ENCODE measurements around the gene NXNL1. TPM values are rescaled to one million over a fixed set of nuclear protein-coding genes. Genes with fewer than 3 reads are reported as not detected.

Gene NXNL1
- total RNA-seq, 1 experiment from 2014 or later = not detected

DNA sequence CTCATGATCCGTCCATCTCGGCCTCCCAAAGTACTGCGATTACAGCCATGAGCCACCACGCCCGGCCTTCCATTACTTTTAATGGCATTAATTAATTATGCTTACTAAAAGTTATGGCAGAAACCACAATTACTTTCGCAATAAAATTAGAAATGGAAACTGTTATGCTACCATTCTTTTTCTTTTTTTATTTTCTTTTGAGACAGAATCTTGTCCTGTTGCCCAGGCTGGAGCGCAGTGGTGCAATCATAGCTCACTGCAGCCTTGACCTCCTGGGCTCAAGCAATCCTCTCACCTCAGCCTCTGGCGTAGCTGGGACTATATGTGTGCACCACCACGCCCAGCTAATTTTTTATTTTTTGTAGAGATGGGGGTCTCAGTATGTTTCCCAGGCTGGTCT, 50.7 kb downstream of the NXNL1 start:
- H3K4me1 ChIP-seq (ENCODE audit: control insufficient read depth in 1 of 2, insufficient read depth in 2 of 2, low read length in 2 of 2) = peaks cover 4 to 25% of the 10 kb centered on the region in 2 experiments; a peak in 3 of 4 replicates
- no peaks in the 10 kb centered on the region for H4K20me1 ChIP-seq (ENCODE audit: insufficient read depth)
- ATAC-seq (no peak), DNase-seq (ENCODE audit: low read depth, low spot score) (no peak)
- H3K9ac ChIP-seq (ENCODE audit: low read length) = no peak overlapping the region
- no peak overlapping the region for H3K27ac ChIP-seq (ENCODE audit: low read depth, low read length)
- CTCF ChIA-PET = no interaction called here
- H3K4me3 ChIP-seq (replicated peaks in 1 of 2; ENCODE audit: low read depth in 1 of 2, low read length in 2 of 2) = no peak overlapping the region
- intact Hi-C loops (cut with micrococcal nuclease) = no loop called here
- no peak for TF ChIP-seq YY1 (IDR thresholded peaks at IDR 0.05; ENCODE audit: extremely low read depth, insufficient replicate concordance, low read depth, low read length)
- TF ChIP-seq CBX3 (IDR thresholded peaks at IDR 0.05; ENCODE audit: low read depth) = no peak
- TF ChIP-seq POLR2A (IDR thresholded peaks at IDR 0.05; ENCODE audit: borderline replicate concordance, extremely low read depth, insufficient read depth, insufficient read length) = no peak
- no peak for TF ChIP-seq POLR2AphosphoS5 (IDR thresholded peaks at IDR 0.05; ENCODE audit: low read depth, low read length)
- no peak for TF ChIP-seq EZH2 (IDR thresholded peaks at IDR 0.05)
- no peak for TF ChIP-seq SRF (IDR thresholded peaks at IDR 0.05; ENCODE audit: low read depth)
- no peak overlapping the region for H2AFZ ChIP-seq (ENCODE audit: low read depth, low read length, poor library complexity, severe bottlenecking)
- no peak overlapping the region for H3K4me2 ChIP-seq (ENCODE audit: low read length)
- POLR2A ChIA-PET = interaction anchor here (0.7 to 1.3 kb wide), 3 partner anchors 9 to 522 kb away, joined by 3 to 4 read pairs (median 4); partner anchors contain the start of gene MVB12A
- H3K9me3 ChIP-seq (ENCODE audit: control insufficient read depth in 1 of 2, insufficient read depth in 1 of 2, low read depth in 1 of 2, low read length in 2 of 2) = no peaks in the 10 kb centered on the region
- no peaks in the 10 kb centered on the region for H3K36me3 ChIP-seq (ENCODE audit: control insufficient read depth in 1 of 2, insufficient read depth in 2 of 2, low read length in 2 of 2)
- H3K27me3 ChIP-seq (ENCODE audit: insufficient read depth, low read length) = no peaks in the 10 kb centered on the region
- no TSS peak for BruUV-seq (replicated peaks)
- RAD21 ChIA-PET (ENCODE audit: low non-redundant PET in 1 of 2, low total read pairs in 2 of 2, uncharacterized antibody in 2 of 2, unreplicated experiment in 2 of 2) = no interaction called here
- no peaks in the 10 kb centered on the region for H3K9me2 ChIP-seq (ENCODE audit: insufficient read depth)
- H3K79me2 ChIP-seq (ENCODE audit: insufficient read depth, low read length) = no peaks in the 10 kb centered on the region

DNA sequence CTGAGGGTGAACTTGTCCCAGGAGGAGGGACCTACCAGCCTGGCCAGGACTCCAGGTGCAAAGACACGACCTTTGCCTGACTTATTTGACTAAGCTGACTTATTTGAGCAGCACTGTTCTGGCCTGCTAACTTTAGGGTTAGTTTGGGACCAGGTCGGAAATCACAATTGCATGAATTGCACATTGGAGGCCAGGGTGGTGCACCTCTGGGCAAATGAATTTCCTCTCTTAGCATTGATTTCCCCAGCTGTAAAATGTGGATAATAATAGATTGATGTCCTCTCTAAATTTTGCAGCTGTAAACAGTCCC, 53.9 kb downstream of the NXNL1 start:
- POLR2A ChIA-PET = interaction anchor here (1.1 to 2.8 kb wide), 2 partner anchors 13 to 453 kb away, joined by 3 to 21 read pairs; partner anchors contain the start of genes MVB12A and RPL18A
- intact Hi-C loops (cut with micrococcal nuclease) = no loop called here

More for the DNA sequence above, 53.9 kb downstream of the NXNL1 start:
- ChIA-PET RAD21 (ENCODE audit: low non-redundant PET in 1 of 2, low total read pairs in 2 of 2, uncharacterized antibody in 2 of 2, unreplicated experiment in 2 of 2) (no interaction called here), CTCF (interaction anchor here (0.6 kb wide), 1 partner anchor 19 kb away, joined by 3 read pairs; no protein-coding TSS in a partner anchor)
- no peaks in the 10 kb centered on the region for H3K27me3 ChIP-seq (ENCODE audit: insufficient read depth, low read length)
- ATAC-seq (no peak), DNase-seq (ENCODE audit: low read depth, low spot score) (no peak)
- no peaks in the 10 kb centered on the region for H3K79me2 ChIP-seq (ENCODE audit: insufficient read depth, low read length)
- no peak overlapping the region for H3K4me3 ChIP-seq (replicated peaks in 1 of 2; ENCODE audit: low read depth in 1 of 2, low read length in 2 of 2)
- no TSS peak for BruUV-seq (replicated peaks)
- H3K9me2 ChIP-seq (ENCODE audit: insufficient read depth) = no peaks in the 10 kb centered on the region
- no peaks in the 10 kb centered on the region for H3K9me3 ChIP-seq (ENCODE audit: control insufficient read depth in 1 of 2, insufficient read depth in 1 of 2, low read depth in 1 of 2, low read length in 2 of 2)
- H3K9ac ChIP-seq (ENCODE audit: low read length) = no peak overlapping the region
- TF ChIP-seq ZNF274 (IDR thresholded peaks at IDR 0.05; ENCODE audit: low read depth, low read length) = no peak
- TF ChIP-seq, protein P1, sequence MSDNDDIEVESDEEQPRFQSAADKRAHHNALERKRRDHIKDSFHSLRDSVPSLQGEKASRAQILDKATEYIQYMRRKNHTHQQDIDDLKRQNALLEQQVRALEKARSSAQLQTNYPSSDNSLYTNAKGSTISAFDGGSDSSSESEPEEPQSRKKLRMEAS (IDR thresholded peaks at IDR 0.05) = no peak
- TF ChIP-seq ELF1 (IDR thresholded peaks at IDR 0.05; ENCODE audit: borderline replicate concordance, low read depth) = no peak
- no peak for TF ChIP-seq EGR1 (IDR thresholded peaks at IDR 0.05; ENCODE audit: low read depth)
- no peak for TF ChIP-seq POLR2AphosphoS5 (IDR thresholded peaks at IDR 0.05; ENCODE audit: low read depth, low read length)
- TF ChIP-seq, protein P2, sequence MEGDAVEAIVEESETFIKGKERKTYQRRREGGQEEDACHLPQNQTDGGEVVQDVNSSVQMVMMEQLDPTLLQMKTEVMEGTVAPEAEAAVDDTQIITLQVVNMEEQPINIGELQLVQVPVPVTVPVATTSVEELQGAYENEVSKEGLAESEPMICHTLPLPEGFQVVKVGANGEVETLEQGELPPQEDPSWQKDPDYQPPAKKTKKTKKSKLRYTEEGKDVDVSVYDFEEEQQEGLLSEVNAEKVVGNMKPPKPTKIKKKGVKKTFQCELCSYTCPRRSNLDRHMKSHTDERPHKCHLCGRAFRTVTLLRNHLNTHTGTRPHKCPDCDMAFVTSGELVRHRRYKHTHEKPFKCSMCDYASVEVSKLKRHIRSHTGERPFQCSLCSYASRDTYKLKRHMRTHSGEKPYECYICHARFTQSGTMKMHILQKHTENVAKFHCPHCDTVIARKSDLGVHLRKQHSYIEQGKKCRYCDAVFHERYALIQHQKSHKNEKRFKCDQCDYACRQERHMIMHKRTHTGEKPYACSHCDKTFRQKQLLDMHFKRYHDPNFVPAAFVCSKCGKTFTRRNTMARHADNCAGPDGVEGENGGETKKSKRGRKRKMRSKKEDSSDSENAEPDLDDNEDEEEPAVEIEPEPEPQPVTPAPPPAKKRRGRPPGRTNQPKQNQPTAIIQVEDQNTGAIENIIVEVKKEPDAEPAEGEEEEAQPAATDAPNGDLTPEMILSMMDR (IDR thresholded peaks at IDR 0.05 in 2 of 3, conservative IDR thresholded peaks at IDR 0.05 in 1 of 3; ENCODE audit: borderline replicate concordance in 1 of 3, insufficient read depth in 1 of 3, low read depth in 2 of 3, low read length in 2 of 3) = no peak
- no peak for TF ChIP-seq YY1 (IDR thresholded peaks at IDR 0.05; ENCODE audit: extremely low read depth, insufficient replicate concordance, low read depth, low read length)
- TF ChIP-seq, protein P3, sequence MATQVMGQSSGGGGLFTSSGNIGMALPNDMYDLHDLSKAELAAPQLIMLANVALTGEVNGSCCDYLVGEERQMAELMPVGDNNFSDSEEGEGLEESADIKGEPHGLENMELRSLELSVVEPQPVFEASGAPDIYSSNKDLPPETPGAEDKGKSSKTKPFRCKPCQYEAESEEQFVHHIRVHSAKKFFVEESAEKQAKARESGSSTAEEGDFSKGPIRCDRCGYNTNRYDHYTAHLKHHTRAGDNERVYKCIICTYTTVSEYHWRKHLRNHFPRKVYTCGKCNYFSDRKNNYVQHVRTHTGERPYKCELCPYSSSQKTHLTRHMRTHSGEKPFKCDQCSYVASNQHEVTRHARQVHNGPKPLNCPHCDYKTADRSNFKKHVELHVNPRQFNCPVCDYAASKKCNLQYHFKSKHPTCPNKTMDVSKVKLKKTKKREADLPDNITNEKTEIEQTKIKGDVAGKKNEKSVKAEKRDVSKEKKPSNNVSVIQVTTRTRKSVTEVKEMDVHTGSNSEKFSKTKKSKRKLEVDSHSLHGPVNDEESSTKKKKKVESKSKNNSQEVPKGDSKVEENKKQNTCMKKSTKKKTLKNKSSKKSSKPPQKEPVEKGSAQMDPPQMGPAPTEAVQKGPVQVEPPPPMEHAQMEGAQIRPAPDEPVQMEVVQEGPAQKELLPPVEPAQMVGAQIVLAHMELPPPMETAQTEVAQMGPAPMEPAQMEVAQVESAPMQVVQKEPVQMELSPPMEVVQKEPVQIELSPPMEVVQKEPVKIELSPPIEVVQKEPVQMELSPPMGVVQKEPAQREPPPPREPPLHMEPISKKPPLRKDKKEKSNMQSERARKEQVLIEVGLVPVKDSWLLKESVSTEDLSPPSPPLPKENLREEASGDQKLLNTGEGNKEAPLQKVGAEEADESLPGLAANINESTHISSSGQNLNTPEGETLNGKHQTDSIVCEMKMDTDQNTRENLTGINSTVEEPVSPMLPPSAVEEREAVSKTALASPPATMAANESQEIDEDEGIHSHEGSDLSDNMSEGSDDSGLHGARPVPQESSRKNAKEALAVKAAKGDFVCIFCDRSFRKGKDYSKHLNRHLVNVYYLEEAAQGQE (IDR thresholded peaks at IDR 0.05; ENCODE audit: low read depth) = no peak
- no peak for TF ChIP-seq ZFX (IDR thresholded peaks at IDR 0.05)
- no peak for TF ChIP-seq JUND (IDR thresholded peaks at IDR 0.05)
- no peak overlapping the region for H3K4me2 ChIP-seq (ENCODE audit: low read length)
- H3K36me3 ChIP-seq (ENCODE audit: control insufficient read depth in 1 of 2, insufficient read depth in 2 of 2, low read length in 2 of 2) = no peaks in the 10 kb centered on the region
- no peak overlapping the region for H2AFZ ChIP-seq (ENCODE audit: low read depth, low read length, poor library complexity, severe bottlenecking)
- H4K20me1 ChIP-seq (ENCODE audit: insufficient read depth) = no peaks in the 10 kb centered on the region
- H3K4me1 ChIP-seq (ENCODE audit: control insufficient read depth in 1 of 2, insufficient read depth in 2 of 2, low read length in 2 of 2) = peaks cover 4 to 34% of the 10 kb centered on the region in 2 experiments; a peak in 3 of 4 replicates
- H3K27ac ChIP-seq (ENCODE audit: low read depth, low read length) = no peak overlapping the region
